HG03460 (cell line): ENCODE results near the gene KRT79.
"Not testable (repeated sequence)": the region's sequence is repeated elsewhere in the genome, so short reads cannot be mapped to it uniquely, and the experiment has no call there.

Experiments used
- ATAC-seq: cut with Tn5 transposase; IDR thresholded peaks from one replicate; pipeline ENCODE4 v1.9.1; 2021; ENCODE audit not compliant: unreplicated experiment

Gene KRT79

DNA sequence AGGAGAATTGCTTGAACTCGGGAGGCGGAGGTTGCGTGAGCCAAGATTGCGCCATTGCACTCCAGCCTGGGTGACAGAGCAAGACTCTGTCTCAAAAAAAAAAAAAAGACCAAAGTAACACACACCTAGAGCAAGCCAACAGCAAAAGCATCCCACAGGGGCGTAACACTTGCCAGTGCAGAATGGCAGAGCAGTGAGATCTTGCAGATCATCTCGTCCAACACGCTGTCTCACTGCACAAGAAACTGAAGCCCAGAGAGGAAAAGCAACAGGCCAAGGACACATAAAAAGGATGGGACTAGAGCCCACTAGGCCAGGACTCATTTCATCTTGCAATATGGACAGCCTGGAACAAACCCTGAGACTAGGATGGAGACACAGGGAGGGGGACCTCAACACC is 27.4 kb upstream of the KRT79 start:
- no peak for ATAC-seq

DNA sequence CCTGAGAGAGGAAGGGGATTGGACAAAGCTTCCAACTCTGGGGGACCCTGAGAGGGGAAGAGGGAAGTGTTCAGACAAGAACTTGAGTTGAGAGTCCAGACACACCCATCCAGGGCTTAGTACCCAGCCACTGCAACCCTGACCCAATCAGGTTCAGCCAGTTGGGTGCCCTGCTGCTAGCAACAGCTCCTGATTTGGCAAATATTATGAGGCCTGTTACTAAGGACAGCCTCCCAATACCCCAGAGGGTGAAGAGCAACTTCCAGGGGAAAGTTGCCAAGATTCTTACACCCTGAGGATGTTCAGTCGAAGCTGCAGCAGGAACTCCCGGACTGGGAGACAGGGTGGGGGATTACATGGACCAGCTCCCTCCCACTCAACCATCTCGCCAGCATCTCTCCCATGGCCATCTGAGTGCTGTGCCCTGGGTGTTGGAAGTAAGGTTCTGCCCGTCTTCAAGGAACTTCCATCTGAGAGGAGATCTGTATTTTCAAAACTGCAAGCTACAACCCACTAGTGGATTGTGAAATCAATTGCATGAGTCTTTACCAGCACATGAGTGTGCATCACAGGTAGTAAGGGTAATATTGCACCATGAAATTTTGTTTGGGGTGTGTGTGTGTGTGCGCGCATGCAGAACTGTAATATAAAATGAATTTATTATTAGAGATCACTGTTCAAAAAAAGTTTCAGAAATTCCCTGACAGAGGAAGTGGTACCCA is 26.2 kb upstream of the KRT79 start:
- no peak for ATAC-seq

GRCh38 chr12:52857500-52857899 is 23.4 kb upstream of the KRT79 start:
- no peak for ATAC-seq

DNA sequence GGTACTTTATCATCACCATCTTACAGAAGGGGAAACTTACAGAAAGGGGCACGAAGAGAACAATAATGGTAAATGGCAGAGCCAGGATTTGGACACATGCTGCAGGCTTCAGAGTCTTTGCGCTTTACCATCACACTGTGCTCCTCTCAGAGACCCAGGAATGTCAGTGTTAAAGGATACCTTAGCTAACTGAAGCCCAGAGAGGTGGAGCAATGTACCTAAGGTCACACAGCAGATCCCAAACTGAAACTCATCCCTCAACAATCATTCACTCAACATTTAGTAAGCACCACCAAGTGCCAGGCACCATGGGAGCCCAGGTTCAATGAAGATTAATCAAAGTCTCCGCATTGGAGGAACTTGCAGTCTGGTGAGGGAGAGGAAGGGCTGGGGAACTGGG is 22.7 kb upstream of the KRT79 start:
- ATAC-seq = no peak

DNA sequence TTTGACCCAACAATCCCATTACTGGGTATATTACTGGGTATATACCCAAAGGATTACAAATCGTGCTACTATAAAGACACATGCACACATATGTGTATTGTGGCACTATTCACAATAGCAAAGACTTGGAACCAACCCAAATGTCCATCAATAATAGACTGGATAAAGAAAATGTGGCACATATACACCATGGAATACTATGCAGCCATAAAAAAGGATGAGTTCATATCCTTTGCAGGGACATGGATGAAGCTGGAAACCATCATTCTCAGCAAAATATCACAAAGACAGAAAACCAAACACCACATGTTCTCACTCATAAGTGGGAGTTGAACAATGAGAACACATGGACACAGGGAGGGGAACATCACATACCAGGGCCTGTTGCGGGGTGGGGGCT is 22.0 kb upstream of the KRT79 start:
- not testable (repeated sequence) for ATAC-seq

DNA sequence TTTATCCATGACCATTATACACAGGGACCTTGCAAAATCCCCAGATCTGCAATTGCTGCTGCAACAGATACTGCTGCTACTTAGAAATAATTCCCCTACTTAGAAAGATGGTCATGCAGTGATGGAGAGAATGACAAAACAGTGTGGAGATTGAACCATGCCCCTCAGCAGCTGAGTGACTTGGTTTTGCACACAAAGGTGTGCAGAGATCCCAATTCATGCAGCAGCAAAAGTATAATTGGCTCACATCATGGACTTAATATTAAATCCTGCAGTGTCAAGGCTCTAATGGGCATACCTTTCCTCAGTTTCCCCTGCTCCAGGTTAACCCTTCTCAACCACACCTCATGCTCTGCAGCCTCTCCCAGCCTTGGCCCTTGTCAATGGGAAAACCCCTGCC is 17.7 kb upstream of the KRT79 start:
- ATAC-seq = no peak

GRCh38 chr12:52850681-52851080 is 16.6 kb upstream of the KRT79 start:
- ATAC-seq = no peak

DNA sequence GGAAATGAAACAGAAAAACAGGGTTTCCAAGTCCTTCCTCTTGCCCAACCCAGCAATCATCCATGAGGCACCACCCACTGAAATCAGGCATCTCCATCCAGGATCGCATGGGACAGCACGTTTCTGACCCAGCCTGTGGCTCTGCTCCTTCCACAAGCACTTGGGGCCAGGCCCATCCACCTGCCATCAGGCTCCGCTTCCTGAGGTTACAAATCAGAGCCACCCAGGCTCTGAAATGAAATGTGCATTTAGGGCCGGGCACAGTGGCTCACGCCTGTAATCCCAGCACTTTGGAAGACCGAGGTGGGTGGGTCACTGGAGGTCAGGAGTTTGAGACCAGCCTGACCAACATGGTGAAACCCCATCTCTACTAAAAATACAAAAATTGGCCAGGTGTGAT is 15.4 kb upstream of the KRT79 start:
- ATAC-seq = no peak

- no peak for ATAC-seq
Measured at GRCh38 chr12:52848661-52849255, 14.6 kb upstream of the KRT79 start, which contains the start of gene KRT78. Gene KRT78 (minus strand): TSS chr12:52848994. CDS start chr12:52848930, 64 bp downstream.

- no peak for ATAC-seq
Measured at GRCh38 chr12:52847335-52848102, 13.4 kb upstream of the KRT79 start.

DNA sequence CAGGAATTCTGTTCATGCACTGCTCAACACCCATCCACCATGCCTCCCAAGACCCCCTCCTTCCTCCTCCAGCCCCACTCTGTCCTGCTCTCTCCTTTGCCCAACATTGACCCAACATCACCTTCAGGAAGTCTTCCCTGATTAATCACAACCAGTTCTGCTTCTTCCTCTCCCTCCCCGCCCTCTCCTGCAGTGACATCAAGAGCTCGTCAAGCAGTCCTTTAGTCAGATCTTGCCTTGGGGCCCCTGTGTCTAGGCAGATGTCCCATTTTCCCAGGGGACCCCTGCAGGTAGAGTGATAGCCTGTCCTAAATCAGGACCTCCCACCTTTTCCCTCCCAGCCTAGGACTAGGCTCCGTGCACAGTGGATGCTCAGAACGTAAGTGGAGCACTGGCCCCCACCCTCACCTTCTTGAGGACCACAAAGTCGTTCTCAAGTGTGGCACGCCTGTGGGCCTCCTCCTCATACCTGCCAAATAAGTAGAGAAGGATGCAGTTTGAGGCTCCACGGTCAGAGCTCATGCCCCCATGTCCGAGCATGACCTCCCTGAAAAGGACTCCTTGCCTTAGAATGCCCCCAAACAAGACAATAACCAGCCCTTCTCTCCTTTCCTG is 12.4 kb upstream of the KRT79 start:
- ATAC-seq = no peak

DNA sequence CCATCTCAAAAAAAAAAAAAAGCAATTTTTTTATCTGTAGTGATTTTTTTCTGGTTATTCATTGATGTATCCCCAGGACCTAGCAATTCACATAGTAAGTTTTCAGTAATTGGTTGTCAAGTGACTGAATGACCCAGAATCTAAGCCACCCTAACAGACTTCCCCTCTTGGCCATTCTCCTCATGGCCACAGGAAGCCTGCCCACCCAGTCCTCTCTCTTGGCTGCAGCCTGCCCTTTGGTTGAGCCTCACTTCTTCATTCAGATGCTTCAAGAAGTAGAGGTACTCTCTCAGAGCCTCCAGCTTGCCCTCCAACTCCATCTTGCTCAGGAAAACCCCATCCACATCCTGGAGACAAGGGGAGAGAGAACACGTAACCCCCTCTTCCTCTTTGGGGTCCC is 11.8 kb upstream of the KRT79 start:
- ATAC-seq = no peak

- ATAC-seq = no peak
Measured at GRCh38 chr12:52844386-52844785, 10.3 kb upstream of the KRT79 start.

DNA sequence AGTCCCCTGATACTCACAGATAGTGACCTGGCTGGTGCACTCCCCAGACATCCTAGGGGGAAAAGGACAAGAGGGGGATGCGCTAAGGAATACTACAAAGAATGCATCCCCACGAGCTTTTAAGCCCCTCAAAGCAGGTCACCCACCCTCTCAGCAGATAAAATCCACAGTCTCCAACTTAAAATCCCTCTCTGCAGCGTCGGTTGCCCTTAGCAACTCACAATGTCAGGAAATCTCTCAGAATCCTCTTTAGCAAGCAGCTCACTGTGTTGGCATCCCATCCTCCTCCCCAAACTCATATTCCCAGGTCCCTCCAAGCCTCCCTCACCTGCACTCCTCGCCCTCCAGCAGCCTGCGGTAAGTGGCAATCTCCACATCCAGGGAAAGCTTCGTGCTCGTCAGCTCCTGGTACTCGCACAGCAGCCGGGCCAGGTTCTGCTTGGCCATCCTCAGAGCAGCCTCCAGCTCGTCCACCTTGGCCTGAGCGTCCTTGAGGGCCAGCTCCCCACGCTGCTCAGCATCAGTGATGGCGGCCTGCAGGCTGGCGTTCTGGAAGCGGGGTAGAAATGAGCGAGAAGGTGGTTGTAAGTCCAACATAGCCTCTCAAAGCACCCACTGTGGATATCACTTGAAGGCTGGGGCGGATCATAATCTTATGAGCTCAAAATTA is 5.5 kb upstream of the KRT79 start:
- no peak for ATAC-seq

DNA sequence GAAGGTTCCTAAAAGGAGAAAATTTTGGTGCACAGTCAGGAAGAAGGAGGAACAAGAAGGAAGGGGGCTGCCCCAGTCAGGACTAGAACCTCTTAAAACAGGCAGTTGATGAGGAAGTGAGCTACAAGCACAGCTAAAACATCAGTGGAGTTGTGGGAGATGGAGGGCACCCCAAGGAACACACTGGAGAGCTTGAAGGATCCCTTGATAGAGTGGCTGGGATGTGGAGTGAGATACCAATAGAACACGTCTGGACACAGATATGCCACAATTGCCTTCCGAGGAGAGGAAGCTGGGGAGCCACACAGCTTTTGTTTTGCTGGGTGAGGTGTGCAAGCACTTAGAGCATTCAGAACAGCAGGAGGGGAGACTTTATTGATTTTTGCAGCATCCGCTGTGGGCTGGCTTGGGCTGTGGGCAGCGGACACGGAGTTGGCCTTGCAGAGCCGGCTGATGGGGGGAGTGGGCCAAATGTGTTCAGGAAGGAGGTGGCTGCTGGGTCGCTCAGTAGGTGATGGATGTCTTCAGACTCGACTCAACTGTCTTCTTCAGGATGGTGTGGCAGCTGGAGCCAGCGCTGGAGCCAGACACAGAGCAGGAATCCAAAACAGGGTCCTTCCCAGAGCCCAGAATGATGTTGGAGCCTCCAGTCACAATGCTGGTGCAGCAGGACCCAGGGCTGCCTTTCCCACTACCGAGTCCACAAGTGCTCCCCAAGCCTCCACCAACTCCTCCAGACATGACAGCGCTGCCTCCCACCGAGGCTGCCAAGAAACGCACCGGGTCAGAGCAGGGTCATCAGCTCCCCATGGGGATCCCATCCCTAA is 4.7 kb upstream of the KRT79 start:
- no peak for ATAC-seq

DNA sequence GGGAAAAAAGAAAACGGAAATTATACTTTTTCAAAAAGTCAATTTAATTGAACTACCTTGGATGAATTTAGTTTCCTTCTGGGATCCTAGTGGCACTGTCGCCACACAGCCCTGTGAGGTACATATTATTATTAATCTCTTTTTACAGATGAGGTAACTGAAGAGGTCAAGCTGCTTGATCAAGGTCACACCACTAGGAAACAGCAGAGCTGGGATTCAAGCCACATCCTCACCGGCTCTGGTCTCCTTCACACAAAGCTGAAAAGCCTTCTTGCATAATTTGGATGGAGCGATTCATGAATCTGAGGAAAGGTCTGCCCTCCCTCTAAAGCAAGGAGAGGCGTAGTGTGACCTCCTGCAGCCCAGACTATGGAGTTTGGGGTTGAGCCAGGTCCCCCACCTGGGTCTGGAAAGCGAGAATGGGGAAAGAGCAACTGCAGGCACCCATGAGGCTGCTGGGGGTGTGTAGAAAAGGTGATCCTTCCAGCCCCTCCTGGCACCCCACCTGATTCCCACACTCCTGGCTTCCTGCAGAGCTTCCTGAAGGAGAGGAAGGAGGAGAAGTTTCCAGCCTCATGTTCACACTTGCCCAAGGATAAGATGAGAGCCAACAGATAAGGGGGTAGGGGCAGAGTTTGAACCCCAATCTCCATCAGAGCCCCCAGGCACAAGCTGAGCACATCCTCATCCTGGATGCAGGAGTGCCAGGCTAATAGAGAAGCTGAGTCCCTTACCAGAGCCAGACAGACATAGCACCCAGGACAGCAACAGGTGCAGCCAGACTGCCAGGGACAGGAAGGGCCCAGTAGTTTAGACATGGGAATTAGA is 3.9 kb upstream of the KRT79 start:
- ATAC-seq = no peak

DNA sequence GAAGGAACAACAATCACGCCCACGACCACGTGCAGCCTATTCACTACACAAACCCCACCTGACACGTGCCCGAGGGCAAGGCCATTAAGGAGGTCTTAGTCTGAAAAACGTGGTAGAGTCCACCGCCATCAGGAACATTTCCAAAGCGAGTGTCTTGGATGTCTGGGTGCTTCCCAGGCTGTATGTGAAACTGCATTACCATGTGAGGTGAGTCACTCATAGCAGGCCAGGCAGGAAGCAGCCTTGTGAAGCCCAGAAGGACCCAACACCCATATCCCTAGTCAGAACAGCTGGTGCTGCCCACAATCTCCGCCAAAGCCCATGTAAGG is 3.3 kb upstream of the KRT79 start:
- ATAC-seq = no peak

DNA sequence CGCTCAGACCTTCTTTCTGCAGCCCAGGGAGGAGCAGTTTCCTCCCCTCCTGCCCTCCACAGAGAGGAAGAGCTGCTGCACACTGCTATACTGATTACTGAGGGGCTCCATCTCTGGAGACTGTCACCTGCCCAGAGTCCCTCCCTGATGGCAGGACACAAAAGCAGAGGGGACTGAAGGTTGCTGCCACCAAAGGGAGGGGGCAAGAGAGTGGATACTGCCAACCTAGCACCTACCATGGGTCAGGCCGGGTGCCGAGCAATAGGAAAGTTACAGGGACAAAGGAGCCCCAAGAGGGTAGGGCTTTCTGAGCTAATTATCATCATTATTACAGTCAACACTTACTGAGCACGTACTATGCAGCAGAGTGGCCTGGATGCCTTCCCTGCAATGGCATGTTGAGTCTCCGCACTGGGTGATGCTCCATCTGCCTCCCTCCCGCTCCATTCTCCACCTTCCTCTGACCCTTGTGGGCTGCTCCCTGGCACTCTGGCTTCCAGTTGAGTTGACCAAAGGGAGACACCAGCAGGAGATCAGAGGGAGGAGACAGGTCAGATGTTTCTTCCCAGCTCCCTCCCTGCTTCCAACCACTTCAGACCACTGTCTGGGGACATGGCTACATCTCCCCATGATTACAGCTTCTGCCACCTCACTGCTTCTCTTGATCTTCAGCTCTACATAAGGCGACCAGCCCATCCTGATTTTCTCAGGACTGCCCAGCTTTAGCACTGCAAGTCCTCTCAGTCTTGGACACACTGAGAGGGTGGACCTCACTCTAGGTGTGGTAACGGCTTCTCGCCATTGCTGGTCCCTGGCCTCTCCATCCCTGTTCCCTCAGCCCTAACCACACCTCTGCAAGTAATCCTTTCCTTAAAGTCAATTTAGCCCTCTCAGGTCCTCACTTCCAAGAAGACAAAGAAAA is 2.6 kb upstream of the KRT79 start:
- no peak for ATAC-seq
